T-helper 1 cell treated with Interleukin-12 subunit alpha and Interleukin-12 subunit beta and Interleukin-4 antibody, amounts not matched to agents 30 μg/mL and 1 μg/mL, for 36 hours (primary cell): ENCODE measurements around the gene CTNND2.
"Not testable (repeated sequence)": the region's sequence is repeated elsewhere in the genome, so short reads cannot be mapped to it uniquely, and the experiment has no call there.

Experiments
- H3K27ac Mint-ChIP-seq: one replicate; pipeline ENCODE4 v1.8.0; 2021; ENCODE audit warnings: mild to moderate bottlenecking, mixed read lengths
- H3K27me3 Mint-ChIP-seq: one replicate; pipeline ENCODE4 v1.8.0; 2021; ENCODE audit warnings: low read depth, mixed read lengths
- H3K36me3 Mint-ChIP-seq: one replicate; pipeline ENCODE4 v1.8.0; 2021; ENCODE audit warnings: low read depth, mixed read lengths
- H3K4me1 Mint-ChIP-seq: one replicate; pipeline ENCODE4 v1.8.0; 2021; ENCODE audit warnings: low read depth, mixed read lengths
- H3K4me3 Mint-ChIP-seq: one replicate; pipeline ENCODE4 v1.8.0; 2021; ENCODE audit warnings: mild to moderate bottlenecking, moderate library complexity, mixed read lengths
- H3K9me3 Mint-ChIP-seq: one replicate; pipeline ENCODE4 v1.8.0; 2021; ENCODE audit warnings: mixed read lengths

Gene CTNND2

DNA sequence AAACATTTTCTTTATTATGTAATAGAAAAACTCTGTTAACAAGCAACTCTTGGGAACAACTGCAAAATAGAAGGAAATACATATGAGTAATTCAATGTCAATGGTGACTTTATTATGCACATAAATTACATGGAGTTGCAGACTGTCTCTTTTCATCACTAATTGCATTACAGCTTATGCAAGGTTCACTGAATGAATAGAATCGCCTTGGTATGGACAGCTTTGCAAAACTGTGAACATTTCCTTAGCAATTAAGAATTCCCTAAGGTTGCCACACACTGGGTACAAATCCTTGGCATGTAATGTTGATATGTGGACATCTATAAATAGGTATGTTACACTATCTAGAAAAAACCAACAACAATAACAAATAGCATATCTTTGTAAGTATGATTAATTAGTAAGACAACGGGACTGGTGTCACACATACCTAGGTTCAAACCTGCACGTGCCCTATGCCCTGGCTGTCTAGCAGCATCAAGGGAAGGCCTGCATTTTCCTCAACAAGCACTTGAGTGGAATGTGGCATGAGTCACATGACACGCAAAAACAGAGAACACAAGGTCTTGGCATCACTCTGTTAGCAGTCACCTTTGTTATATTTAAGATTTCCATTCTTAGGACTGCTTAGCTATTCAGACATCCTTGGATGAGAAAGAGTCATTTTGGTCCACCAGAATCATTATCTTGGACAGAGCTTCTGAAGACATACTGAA is 263.9 kb downstream of the CTNND2 start:
- no peaks in the 10 kb centered on the region for H3K27me3 Mint-ChIP-seq
- H3K27ac Mint-ChIP-seq = no peak overlapping the region
- H3K9me3 Mint-ChIP-seq = no peaks in the 10 kb centered on the region
- no peaks in the 10 kb centered on the region for H3K36me3 Mint-ChIP-seq
- H3K4me3 Mint-ChIP-seq = no peak overlapping the region
- no peaks in the 10 kb centered on the region for H3K4me1 Mint-ChIP-seq

DNA sequence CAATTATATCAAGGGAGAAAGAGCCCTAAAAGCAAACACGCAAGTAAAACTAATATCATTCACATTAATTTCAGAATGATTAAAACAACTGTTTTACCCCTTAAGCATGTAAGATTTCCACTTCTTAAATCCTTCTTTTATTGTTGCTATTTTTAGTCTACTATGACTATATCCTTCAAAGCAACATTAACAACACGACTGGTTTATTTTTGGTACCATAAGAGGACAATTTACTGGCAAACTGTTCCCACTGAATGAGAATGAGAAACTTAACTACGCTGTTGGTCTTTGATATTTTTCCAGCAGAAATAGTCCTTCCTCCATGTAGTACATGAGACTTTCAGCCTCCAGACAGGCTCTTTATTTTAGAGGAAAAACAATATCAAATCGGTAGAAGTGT is 281.5 kb downstream of the CTNND2 start:
- Mint-ChIP-seq H3K36me3 (no peaks in the 10 kb centered on the region), H3K4me3 (no peak overlapping the region), H3K27ac (no peak overlapping the region), H3K9me3 (no peaks in the 10 kb centered on the region), H3K4me1 (no peaks in the 10 kb centered on the region), H3K27me3 (no peaks in the 10 kb centered on the region)

DNA sequence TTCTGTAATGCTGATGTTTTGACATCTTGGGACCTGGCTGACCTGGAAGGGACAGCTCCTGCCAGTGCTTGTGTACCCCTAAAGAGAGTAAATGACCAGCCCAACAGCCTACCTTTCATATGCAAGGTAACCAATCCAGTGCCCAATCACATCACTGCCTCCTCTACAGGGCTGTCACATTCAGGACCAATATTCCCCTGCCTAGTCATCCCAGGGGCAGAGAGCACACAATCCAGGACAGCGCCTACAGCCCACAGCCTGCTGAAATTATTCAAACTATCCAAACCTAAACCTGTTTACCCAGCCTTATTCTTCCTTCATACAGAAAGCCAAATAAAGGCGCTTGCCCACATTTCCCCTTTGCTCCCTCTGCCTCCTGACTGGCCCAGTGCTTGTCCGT is 284.1 kb downstream of the CTNND2 start:
- Mint-ChIP-seq H3K9me3 (no peaks in the 10 kb centered on the region), H3K4me3 (no peak overlapping the region)

DNA sequence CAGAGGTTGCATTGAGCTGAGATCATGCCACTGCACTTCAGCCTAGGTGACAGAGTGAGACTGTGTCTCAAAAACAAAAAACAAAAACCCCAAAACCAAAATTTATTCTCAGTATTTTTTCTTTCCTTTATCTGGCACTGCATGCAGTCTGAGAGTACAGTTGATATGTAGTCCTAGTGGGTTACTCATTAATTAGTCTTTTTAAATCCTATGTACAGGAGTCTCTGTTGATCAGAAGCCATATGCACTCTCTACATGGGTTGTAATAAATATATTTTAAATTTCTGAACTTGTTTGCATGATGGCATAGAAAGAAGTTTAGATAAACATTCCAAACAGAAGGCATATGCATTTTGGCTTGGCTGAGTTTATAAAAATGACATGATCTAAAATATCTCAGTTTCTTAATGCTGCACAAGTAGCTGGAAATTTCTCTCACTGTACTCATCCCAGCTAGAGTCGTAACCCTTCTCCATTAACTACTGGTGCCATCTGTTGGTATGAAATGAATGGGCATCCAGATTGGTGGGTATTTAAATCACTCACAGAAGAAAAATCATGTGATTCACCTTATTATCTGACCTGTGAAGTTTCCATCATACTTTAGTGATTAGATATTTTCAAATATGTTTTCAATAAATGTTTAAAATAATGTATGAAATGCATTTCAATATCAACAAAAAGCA is 284.8 kb downstream of the CTNND2 start:
- no peak overlapping the region for H3K27ac Mint-ChIP-seq
- H3K36me3 Mint-ChIP-seq = no peaks in the 10 kb centered on the region
- H3K4me3 Mint-ChIP-seq = no peak overlapping the region
- no peaks in the 10 kb centered on the region for H3K9me3 Mint-ChIP-seq
- H3K27me3 Mint-ChIP-seq = no peaks in the 10 kb centered on the region
- no peaks in the 10 kb centered on the region for H3K4me1 Mint-ChIP-seq

More for the DNA sequence above, 284.1 kb downstream of the CTNND2 start:
- Mint-ChIP-seq H3K4me1 (no peaks in the 10 kb centered on the region), H3K27ac (no peak overlapping the region), H3K36me3 (no peaks in the 10 kb centered on the region), H3K27me3 (no peaks in the 10 kb centered on the region)

DNA sequence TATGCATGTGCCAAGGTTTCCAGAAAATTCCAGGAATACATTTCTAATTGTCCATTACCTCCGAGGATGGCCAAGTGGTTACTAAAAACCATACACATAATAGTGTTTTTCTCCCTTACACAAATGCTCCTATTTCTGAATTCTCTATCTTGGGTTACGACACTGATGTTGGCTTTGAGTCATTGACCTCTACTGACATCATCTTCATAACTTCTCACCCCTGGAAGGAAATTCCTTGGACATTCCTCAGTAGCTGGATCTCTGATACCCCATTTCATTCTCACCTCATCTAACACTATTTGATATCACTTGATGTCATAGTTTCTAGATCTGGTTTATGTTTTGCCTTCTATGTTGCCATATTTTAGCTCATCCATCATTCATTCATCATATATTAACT is 287.2 kb downstream of the CTNND2 start:
- H3K4me1 Mint-ChIP-seq = no peaks in the 10 kb centered on the region
- H3K27me3 Mint-ChIP-seq = no peaks in the 10 kb centered on the region

DNA sequence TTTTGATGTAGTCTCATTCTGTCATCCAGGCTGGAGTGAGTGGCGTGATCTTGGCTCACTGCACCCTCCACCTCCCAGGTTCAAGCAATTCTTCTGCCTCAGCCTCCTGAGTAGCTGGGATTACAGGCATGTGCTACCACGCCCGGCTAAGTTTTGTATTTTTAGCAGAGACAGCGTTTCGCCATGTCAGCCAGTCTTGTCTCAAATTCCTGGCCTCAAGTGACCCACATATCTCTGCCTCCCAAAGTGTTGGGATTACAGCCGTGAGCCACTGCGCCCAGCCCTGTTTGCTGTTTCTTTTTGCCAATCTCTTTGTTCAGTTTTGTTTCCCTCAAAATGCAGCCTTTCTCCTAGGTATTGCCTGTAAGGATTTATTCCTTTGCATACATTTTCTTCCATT is 287.6 kb downstream of the CTNND2 start:
- H3K27me3 Mint-ChIP-seq, H3K4me3 Mint-ChIP-seq, H3K27ac Mint-ChIP-seq, H3K9me3 Mint-ChIP-seq, H3K4me1 Mint-ChIP-seq, H3K36me3 Mint-ChIP-seq: not testable (repeated sequence)

More for the DNA sequence above, 287.2 kb downstream of the CTNND2 start:
- H3K9me3 Mint-ChIP-seq = no peaks in the 10 kb centered on the region
- H3K27ac Mint-ChIP-seq = no peak overlapping the region
- H3K36me3 Mint-ChIP-seq = no peaks in the 10 kb centered on the region
- H3K4me3 Mint-ChIP-seq = no peak overlapping the region

DNA sequence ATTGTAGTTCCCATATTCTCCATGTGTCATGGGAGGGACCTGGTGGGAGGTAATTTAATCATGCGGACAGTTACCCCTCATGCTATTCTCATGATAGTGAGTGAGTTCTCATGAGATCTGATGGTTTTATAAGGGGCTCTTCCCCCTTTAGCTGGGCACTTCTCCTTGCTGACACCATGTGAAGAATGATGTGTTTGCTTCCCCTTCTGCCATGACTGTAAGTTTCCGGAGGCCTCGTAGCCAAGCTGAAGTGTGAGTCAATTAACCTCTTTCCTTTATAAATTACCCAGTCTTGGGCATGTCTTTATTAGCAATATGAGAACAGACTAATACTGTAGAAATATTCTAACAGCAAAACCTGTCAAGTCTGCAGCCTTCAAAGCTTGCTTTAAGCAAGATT is 293.2 kb downstream of the CTNND2 start:
- Mint-ChIP-seq H3K9me3 (no peaks in the 10 kb centered on the region), H3K4me3 (no peak overlapping the region), H3K27me3 (no peaks in the 10 kb centered on the region), H3K36me3 (no peaks in the 10 kb centered on the region), H3K4me1 (no peaks in the 10 kb centered on the region), H3K27ac (no peak overlapping the region)

DNA sequence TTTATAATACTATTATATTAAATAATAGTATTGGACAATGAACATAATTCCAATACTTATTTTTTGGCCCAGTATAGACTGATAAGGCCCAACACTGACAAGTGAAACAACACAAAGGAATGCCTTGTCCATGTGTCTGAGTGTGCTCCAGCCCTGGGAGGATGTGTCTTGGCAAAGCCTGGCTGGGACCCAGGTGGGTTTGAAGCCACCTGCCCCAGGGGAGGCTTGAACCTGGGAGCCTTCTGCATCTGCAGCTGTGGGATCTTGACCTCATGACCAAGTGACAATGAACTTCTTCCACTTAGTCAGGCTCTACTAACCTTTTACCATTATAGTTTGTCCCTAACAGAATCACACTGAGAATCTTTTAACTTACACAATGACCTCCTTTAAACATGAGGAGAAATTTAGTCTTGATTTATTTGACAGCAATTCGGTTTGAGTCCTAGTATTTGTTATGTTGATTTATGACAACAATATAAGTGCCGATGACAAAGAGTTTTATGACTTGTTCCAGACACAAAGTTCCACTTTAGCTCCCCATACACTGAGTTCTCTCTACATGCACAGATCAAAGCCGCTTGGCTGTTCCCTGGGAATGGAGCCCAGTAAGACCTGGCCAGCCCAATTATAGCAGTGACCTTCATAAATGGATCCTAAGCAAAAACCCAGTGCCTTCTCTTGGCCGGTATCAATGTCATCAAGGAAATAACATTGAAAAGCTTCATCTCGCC is 294.5 kb downstream of the CTNND2 start:
- Mint-ChIP-seq H3K36me3 (no peaks in the 10 kb centered on the region), H3K4me1 (no peaks in the 10 kb centered on the region), H3K9me3 (no peaks in the 10 kb centered on the region), H3K4me3 (no peak overlapping the region), H3K27me3 (no peaks in the 10 kb centered on the region), H3K27ac (no peak overlapping the region)

DNA sequence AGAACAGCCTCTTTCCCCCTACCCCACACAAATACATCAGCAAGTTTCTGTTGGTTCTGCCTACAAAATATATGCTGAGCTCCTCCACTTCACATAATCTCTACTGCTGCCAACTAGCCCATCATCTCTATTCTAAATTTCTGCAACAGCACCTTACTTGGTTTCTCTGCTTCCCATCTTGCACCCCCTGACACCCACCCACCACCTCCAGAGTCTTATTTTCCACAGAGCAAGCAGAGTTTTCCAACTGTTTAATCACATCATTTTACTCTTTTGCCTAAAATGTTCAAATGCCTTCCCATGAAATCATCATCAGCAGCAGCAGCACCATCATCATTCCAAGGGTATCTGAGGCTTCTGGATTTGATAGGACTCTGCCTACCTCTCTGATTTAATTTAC is 295.7 kb downstream of the CTNND2 start:
- H3K4me1 Mint-ChIP-seq = no peaks in the 10 kb centered on the region
- H3K27me3 Mint-ChIP-seq = no peaks in the 10 kb centered on the region

DNA sequence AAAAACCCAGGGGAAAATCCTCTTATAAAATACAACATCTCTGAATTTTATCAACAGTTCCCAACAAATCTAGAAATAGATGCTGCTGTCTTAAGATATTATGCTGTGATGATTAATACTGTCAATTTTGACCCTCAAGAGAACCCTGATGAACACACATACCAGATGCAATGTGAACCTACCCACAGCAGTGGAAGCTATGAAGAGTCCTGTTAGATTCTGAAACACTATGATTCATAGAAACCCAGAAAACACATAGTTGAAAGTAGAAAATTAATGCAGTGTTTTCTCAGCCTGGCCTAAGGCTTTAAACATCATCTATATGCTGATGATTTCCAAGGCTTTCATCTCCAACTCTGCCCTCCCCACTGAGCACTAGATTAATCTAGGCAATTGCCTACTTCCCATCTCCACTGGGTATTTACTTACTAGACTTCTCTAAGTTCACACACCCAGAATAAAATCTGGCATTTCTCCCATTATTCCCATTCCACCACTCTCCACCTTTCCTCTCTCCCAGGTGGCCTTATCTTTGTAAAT is 296.2 kb downstream of the CTNND2 start:
- Mint-ChIP-seq H3K4me3 (no peak overlapping the region), H3K9me3 (no peaks in the 10 kb centered on the region), H3K36me3 (no peaks in the 10 kb centered on the region), H3K27ac (no peak overlapping the region), H3K27me3 (no peaks in the 10 kb centered on the region), H3K4me1 (no peaks in the 10 kb centered on the region)

More for the DNA sequence above, 295.7 kb downstream of the CTNND2 start:
- Mint-ChIP-seq H3K4me3 (no peak overlapping the region), H3K9me3 (no peaks in the 10 kb centered on the region), H3K36me3 (no peaks in the 10 kb centered on the region), H3K27ac (no peak overlapping the region)

DNA sequence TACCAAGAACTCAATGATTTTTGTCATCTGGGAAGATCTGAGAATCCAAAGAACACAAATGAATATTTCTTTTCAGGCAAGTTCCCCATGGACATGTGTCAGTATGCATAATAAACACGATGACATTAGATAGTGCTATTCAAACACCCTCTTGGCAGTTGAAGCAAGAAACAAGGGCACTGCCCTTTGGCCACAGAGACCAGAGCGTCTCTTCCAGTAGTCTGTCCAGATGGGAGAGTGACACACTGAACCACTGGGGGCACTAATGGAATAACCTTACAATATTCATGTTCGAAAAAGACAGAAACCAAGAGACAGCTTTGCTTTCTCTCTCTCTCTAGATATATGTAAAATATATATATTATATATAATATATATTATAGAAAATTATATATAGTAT is 301.9 kb downstream of the CTNND2 start:
- H3K36me3 Mint-ChIP-seq = no peaks in the 10 kb centered on the region
- H3K4me1 Mint-ChIP-seq = no peaks in the 10 kb centered on the region
- no peaks in the 10 kb centered on the region for H3K27me3 Mint-ChIP-seq
- H3K9me3 Mint-ChIP-seq = no peaks in the 10 kb centered on the region
- H3K4me3 Mint-ChIP-seq = no peak overlapping the region
- H3K27ac Mint-ChIP-seq = no peak overlapping the region

DNA sequence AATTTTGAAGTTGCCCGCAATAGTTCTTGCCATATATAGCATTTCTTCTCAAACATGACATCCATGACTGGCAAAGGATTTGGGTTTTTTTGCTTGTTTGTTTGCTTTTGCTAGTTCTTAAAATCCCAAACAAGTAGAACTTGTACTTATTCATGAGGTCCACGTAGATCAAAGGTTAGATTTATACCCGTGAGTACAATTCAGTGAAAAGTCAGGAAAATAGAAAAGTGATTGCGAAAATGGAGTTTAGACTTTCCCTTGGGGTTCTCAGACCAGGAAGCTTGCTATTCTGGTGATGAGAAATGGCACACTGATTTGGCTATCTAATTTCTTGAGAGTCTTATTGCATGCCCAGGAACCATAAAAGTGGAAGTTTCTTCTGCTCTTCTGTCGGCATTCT is 304.7 kb downstream of the CTNND2 start:
- Mint-ChIP-seq H3K4me1 (no peaks in the 10 kb centered on the region), H3K4me3 (no peak overlapping the region), H3K9me3 (no peaks in the 10 kb centered on the region), H3K27ac (no peak overlapping the region), H3K36me3 (no peaks in the 10 kb centered on the region), H3K27me3 (no peaks in the 10 kb centered on the region)

DNA sequence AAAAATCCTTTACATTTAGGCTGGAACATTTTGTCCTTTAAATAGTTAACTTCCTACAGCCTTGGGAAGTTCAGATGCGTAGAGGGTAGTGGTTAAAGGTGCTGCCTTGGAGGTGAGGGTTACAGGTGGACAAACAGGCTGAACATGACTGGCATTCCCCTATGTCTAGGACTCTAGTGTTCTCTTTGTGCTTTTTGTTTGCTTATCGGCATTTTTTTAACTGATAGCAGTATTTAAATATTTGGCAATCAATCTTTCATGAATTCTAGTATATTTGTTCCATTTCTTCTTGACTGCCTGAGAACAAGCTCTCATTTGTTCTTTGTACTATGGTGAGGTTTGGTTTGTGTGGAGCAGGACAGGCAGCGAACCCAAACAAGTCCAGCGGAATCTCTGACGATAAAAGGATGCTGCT is 307.6 kb downstream of the CTNND2 start:
- Mint-ChIP-seq H3K9me3 (no peaks in the 10 kb centered on the region), H3K4me1 (no peaks in the 10 kb centered on the region), H3K27ac (no peak overlapping the region), H3K4me3 (no peak overlapping the region), H3K27me3 (no peaks in the 10 kb centered on the region), H3K36me3 (no peaks in the 10 kb centered on the region)

DNA sequence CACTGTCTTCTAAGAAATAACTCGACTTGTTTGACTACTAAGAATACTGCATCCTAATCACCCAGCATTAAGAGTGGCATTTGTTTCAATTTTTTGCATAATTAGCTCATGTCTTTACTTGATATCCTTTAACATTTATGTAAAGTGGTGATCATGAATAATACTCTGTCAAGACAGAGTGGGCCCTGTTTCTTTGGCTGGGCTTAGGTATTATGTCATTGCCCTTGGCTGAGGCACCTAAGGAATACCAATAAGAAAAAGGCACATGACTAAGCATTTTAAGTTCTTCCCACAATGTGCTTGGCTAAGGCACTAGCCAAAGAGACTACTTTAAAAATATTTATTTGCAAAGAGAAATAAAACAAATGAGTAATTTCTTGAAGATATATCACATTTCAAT is 308.1 kb downstream of the CTNND2 start:
- H3K4me3 Mint-ChIP-seq = no peak overlapping the region
- no peaks in the 10 kb centered on the region for H3K9me3 Mint-ChIP-seq
- H3K36me3 Mint-ChIP-seq = no peaks in the 10 kb centered on the region

DNA sequence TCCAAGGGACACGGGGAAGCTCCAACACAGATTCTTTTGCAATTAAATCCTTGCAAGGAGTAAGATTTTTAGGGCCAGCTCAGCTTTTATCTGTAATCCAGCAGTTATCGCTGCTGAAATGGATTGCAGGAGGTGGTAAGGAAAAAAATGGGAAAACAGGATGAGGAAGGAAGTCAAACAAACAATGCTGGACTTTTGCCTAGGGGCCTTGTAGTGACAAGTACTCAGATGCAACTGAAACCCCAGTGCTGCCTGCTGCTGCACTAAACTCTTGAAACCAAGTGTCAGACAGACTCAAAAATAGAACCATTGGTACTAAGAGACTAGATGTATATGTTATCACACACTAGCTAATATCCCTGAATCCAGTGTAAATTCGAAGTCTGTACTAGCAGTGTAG is 309.2 kb downstream of the CTNND2 start:
- no peaks in the 10 kb centered on the region for H3K4me1 Mint-ChIP-seq
- H3K27me3 Mint-ChIP-seq = no peaks in the 10 kb centered on the region
- no peaks in the 10 kb centered on the region for H3K9me3 Mint-ChIP-seq
- no peaks in the 10 kb centered on the region for H3K36me3 Mint-ChIP-seq
- no peak overlapping the region for H3K27ac Mint-ChIP-seq
- H3K4me3 Mint-ChIP-seq = no peak overlapping the region

More for the DNA sequence above, 308.1 kb downstream of the CTNND2 start:
- Mint-ChIP-seq H3K27ac (no peak overlapping the region), H3K4me1 (no peaks in the 10 kb centered on the region), H3K27me3 (no peaks in the 10 kb centered on the region)
